Mesendoderm (in vitro differentiated cells): Measurements from ENCODE around the gene DCBLD1.

Experiments
- DNase-seq: peaks from one replicate; pipeline ENCODE4 v3.0.0; 2013
- H2AK5ac ChIP-seq: 2 replicates; pipeline ENCODE4 v1.6.1; 2013; ENCODE audit warnings: low read length, inconsistent platforms
- H2BK120ac ChIP-seq: 2 replicates; pipeline ENCODE4 v1.6.1; 2013; ENCODE audit warnings: low read depth, mild to moderate bottlenecking, low read length, moderate library complexity, mixed read lengths
- H2BK15ac ChIP-seq: replicated peaks from 2 replicates; pipeline ENCODE4 v1.6.1; 2013; ENCODE audit warnings: low read depth, mild to moderate bottlenecking, moderate library complexity
- H2BK5ac ChIP-seq: 2 replicates; pipeline ENCODE4 v1.6.1; 2013; ENCODE audit warnings: low read length, inconsistent platforms
- H3K18ac ChIP-seq: 2 replicates; pipeline ENCODE4 v1.6.1; 2013; ENCODE audit warnings: mild to moderate bottlenecking, low read length, mixed read lengths
- H3K23ac ChIP-seq: one replicate; pipeline ENCODE4 v1.6.1; 2013; ENCODE audit warnings: low read length
- H3K27ac ChIP-seq: 2 replicates; pipeline ENCODE4 v1.5.1; 2013; ENCODE audit warnings: low read depth, mild to moderate bottlenecking, inconsistent platforms, low read length, moderate library complexity
- H3K27me3 ChIP-seq: 2 replicates; pipeline ENCODE4 v1.6.1; 2013; ENCODE audit warnings: low read length, control low read depth, mild to moderate bottlenecking, inconsistent platforms; ENCODE audit not compliant: insufficient read depth, poor library complexity
- H3K36me3 ChIP-seq: 2 replicates; pipeline ENCODE4 v1.6.1; 2013; ENCODE audit warnings: low read length, inconsistent platforms; ENCODE audit not compliant: control insufficient read depth, insufficient read depth
- H3K4ac ChIP-seq: one replicate; pipeline ENCODE4 v1.6.1; 2013; ENCODE audit warnings: low read depth, mild to moderate bottlenecking, low read length, moderate library complexity
- H3K4me1 ChIP-seq: 2 replicates; pipeline ENCODE4 v1.6.1; 2013; ENCODE audit warnings: low read depth, low read length, inconsistent platforms; ENCODE audit not compliant: control insufficient read depth
- H3K4me2 ChIP-seq: 2 replicates; pipeline ENCODE4 v1.6.1; 2013; ENCODE audit warnings: low read length
- H3K4me3 ChIP-seq: 2 replicates; pipeline ENCODE4 v1.5.1; 2013; ENCODE audit warnings: mild to moderate bottlenecking, low read length
- H3K56ac ChIP-seq: one replicate; pipeline ENCODE4 v1.6.1; 2013; ENCODE audit warnings: low read length
- H3K79me1 ChIP-seq: 2 replicates; pipeline ENCODE4 v1.6.1; 2013; ENCODE audit warnings: low read length, inconsistent platforms
- H3K79me2 ChIP-seq: 2 replicates; pipeline ENCODE4 v1.6.1; 2013; ENCODE audit warnings: mild to moderate bottlenecking, low read length; ENCODE audit not compliant: control insufficient read depth, insufficient read depth
- H3K9ac ChIP-seq: 2 replicates; pipeline ENCODE4 v1.6.1; 2013; ENCODE audit warnings: low read length, inconsistent platforms
- H4K5ac ChIP-seq: one replicate; pipeline ENCODE4 v1.6.1; 2013; ENCODE audit warnings: low read length
- H4K8ac ChIP-seq: one replicate; pipeline ENCODE4 v1.6.1; 2013; ENCODE audit warnings: low read depth, mild to moderate bottlenecking, control low read depth, low read length, moderate library complexity
- WGBS: extraction: QIAGEN DNeasy Blood & Tissue Kit; methylation state at CpG from one replicate; pipeline ENCODE4 v1.1.7; 2013; ENCODE audit warnings: low lambda C conversion rate, missing lambda C conversion rate; ENCODE audit not compliant: insufficient coverage; ENCODE audit errors: extremely low coverage; 5-methylcytosine and 5-hydroxymethylcytosine counted together

Gene DCBLD1

DNA sequence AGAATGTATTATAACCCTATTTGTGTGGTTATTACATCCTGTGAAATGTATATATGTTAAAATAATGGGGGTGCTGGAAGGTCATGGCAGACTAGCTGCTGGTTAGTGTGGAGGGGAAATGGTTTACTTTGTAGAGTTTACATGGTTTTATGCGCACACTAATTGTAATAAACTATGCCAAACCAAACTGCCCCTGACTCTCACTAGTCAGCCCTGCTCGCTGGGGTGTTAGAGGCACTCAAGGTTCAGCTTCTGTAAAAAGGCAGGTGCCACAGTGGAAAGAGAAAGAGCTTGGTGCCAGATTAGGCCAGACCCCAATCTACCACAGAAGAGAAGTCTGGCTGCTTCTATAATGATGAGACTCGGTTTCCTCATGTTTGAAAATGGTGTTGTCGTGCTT is 67.1 kb downstream of the DCBLD1 start:
- Histone ChIP-seq H3K79me2 (no peaks in the 10 kb centered on the region), H2BK5ac (no peak overlapping the region), H3K9ac (no peak overlapping the region), H3K4ac (no peak overlapping the region), H3K27me3 (no peaks in the 10 kb centered on the region), H2BK120ac (no peak overlapping the region), H3K4me3 (no peak overlapping the region), H3K27ac (no peak overlapping the region), H3K4me2 (no peak overlapping the region), H2BK15ac (no peak overlapping the region), H3K23ac (no peak overlapping the region), H2AK5ac (no peak overlapping the region), H3K36me3 (no peaks in the 10 kb centered on the region), H3K79me1 (no peaks in the 10 kb centered on the region), H3K4me1 (peaks cover 11% of the 10 kb centered on the region), H3K56ac (no peak overlapping the region), H4K5ac (no peak overlapping the region), H4K8ac (no peak overlapping the region), H3K18ac (no peak overlapping the region)
- no CpG with 5 or more reads among the region's 4 CpGs for WGBS
- DNase-seq: no peak

DNA sequence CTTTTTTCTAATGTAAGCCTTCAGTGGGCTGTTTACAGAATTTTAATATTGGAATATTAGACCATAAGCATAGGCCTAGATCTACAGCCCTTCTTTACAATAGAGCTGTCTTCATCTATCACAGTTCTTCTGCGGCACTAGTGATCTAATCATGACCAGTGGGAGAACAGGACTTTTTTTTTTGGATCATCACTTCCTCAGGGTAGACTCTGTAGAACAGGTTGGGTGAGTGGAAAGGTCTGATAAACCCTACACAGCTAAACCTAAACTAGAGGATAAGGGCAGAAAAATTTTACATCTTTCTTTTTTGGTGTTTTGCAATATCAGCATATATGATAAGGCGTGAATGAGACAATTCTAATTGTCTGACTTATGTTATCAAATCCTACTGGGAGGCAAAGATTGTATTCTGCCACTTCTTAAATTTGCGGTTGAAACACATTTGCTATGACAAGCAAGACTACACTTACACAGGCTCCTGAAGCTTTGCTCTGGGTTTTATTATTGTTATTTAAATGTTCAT is 67.7 kb downstream of the DCBLD1 start:
- Histone ChIP-seq H2BK5ac (no peak overlapping the region), H2BK120ac (no peak overlapping the region), H2AK5ac (no peak overlapping the region), H4K8ac (no peak overlapping the region), H3K4me2 (no peak overlapping the region), H3K4ac (no peak overlapping the region), H4K5ac (no peak overlapping the region), H3K9ac (no peak overlapping the region), H3K18ac (no peak overlapping the region), H3K56ac (no peak overlapping the region), H2BK15ac (no peak overlapping the region), H3K4me1 (peaks cover 11% of the 10 kb centered on the region), H3K79me2 (no peaks in the 10 kb centered on the region), H3K27ac (no peak overlapping the region), H3K79me1 (no peaks in the 10 kb centered on the region), H3K36me3 (no peaks in the 10 kb centered on the region), H3K4me3 (no peak overlapping the region), H3K27me3 (no peaks in the 10 kb centered on the region), H3K23ac (no peak overlapping the region)
- no peak for DNase-seq
- no CpG with 5 or more reads among the region's 3 CpGs for WGBS

DNA sequence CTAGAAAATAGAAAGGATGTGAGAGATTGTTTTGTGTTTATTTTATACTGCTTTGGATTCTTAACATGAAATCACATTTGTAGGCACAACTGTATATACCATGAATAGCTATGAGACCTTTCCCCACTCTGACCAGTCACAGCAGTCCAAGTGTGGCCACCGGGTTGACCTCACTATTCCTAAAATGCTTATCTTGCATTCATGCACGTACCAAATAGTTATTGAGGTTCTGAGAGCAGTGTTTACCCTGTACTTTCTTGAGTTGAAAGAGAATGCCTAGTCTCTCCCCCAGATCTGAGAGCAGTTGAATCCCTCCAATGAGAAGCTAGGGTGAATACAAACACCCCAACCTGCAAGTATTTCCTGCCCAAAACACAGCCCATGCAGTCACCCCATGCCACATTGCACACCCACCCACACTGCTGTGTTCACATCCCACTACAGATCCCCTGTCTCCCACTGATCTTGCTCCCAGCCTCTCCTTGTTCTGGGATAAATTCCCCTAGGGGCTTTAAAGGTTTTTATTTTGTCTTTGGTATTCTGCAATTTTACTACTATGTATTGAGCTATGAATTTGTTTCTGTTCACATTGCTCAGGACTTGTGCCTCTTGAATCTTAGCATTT is 68.3 kb downstream of the DCBLD1 start:
- peaks cover 11% of the 10 kb centered on the region for H3K4me1 ChIP-seq
- H3K56ac ChIP-seq: no peak overlapping the region
- H2AK5ac ChIP-seq: no peak overlapping the region
- H3K27ac ChIP-seq: no peak overlapping the region
- no peak overlapping the region for H3K4me2 ChIP-seq
- H3K79me2 ChIP-seq: no peaks in the 10 kb centered on the region
- no peak overlapping the region for H3K4ac ChIP-seq
- H3K9ac ChIP-seq: no peak overlapping the region
- DNase-seq: no peak
- no peaks in the 10 kb centered on the region for H3K36me3 ChIP-seq
- H2BK15ac ChIP-seq: no peak overlapping the region
- no peak overlapping the region for H3K18ac ChIP-seq
- no CpG with 5 or more reads among the region's 2 CpGs for WGBS
- H2BK5ac ChIP-seq: no peak overlapping the region
- H3K27me3 ChIP-seq: no peaks in the 10 kb centered on the region
- no peak overlapping the region for H2BK120ac ChIP-seq
- H3K4me3 ChIP-seq: no peak overlapping the region
- no peak overlapping the region for H4K8ac ChIP-seq
- no peaks in the 10 kb centered on the region for H3K79me1 ChIP-seq
- H3K23ac ChIP-seq: no peak overlapping the region
- H4K5ac ChIP-seq: no peak overlapping the region

DNA sequence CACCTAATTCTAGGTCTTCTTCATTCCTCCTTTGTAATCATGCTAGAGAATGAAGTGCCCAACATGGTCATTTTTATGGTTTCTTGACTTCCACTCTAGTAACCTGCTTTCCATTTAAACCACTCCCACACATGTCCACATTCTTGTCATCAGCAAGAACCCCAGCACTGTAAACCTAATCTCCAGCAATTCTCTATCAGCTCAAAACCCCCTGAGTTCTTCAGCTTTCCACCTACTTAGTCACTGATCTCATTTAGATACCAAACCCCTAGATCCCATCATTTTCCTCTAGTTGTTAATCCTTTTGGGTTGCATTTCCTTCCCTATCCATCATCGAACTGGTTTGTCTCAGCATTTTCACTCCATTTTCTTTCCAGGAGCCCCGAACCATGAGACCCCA is 70.1 kb downstream of the DCBLD1 start:
- Histone ChIP-seq H3K9ac (no peak overlapping the region), H2BK120ac (no peak overlapping the region), H3K4me1 (peaks cover 11% of the 10 kb centered on the region), H3K27ac (peak overlapping the region; percentile 24), H3K27me3 (no peaks in the 10 kb centered on the region), H3K23ac (no peak overlapping the region), H2BK15ac (no peak overlapping the region), H4K5ac (no peak overlapping the region), H2AK5ac (no peak overlapping the region), H2BK5ac (peak overlapping the region; percentile 21), H3K36me3 (no peaks in the 10 kb centered on the region), H3K56ac (peak overlapping the region; percentile 10), H3K79me2 (no peaks in the 10 kb centered on the region), H3K4me3 (no peak overlapping the region), H3K4ac (no peak overlapping the region), H3K18ac (no peak overlapping the region), H3K4me2 (no peak overlapping the region), H3K79me1 (no peaks in the 10 kb centered on the region), H4K8ac (no peak overlapping the region)
- DNase-seq: peak; percentile 87
- WGBS: no CpG with 5 or more reads among the region's 2 CpGs

DNA sequence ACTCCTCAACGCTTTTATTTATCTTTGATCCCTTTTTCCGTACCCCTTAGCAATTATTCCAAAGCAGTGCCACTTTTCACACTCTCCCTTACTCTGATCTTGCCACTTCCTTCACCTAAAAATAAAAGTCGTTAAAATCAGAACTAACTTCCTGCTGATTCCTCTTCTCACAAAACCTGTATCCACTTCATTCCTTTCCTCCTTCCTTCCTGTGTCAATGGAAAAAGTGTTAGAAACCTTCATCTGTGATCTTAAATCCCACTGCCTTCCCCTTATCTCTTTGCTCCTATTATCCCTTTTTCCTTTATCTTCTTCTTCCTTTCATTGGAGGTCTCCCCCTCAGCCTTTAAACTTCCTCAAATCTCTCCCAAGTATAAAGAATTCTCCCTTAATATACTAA is 70.7 kb downstream of the DCBLD1 start:
- peaks cover 11% of the 10 kb centered on the region for H3K4me1 ChIP-seq
- H3K27ac ChIP-seq: peak overlapping the region; percentile 24
- WGBS: no CpG with 5 or more reads among the region's 3 CpGs

More for the DNA sequence above, 70.7 kb downstream of the DCBLD1 start:
- H3K56ac ChIP-seq: peak overlapping the region; percentile 3
- no peaks in the 10 kb centered on the region for H3K79me1 ChIP-seq
- H3K36me3 ChIP-seq: no peaks in the 10 kb centered on the region
- no peak overlapping the region for H4K8ac ChIP-seq
- no peak overlapping the region for H2BK120ac ChIP-seq
- H3K4ac ChIP-seq: no peak overlapping the region
- no peak overlapping the region for H2AK5ac ChIP-seq
- H3K4me2 ChIP-seq: no peak overlapping the region
- DNase-seq: peak; percentile 79
- no peak overlapping the region for H3K23ac ChIP-seq
- no peaks in the 10 kb centered on the region for H3K27me3 ChIP-seq
- no peaks in the 10 kb centered on the region for H3K79me2 ChIP-seq
- no peak overlapping the region for H3K4me3 ChIP-seq
- H4K5ac ChIP-seq: no peak overlapping the region
- no peak overlapping the region for H3K9ac ChIP-seq
- no peak overlapping the region for H2BK15ac ChIP-seq
- no peak overlapping the region for H2BK5ac ChIP-seq
- H3K18ac ChIP-seq: no peak overlapping the region
